HK-2 (cell line): ENCODE results near the gene BAG2.

Source experiments
- DNase-seq: peaks from one replicate; pipeline ENCODE4 v3.0.0-alpha.2; 2018; ENCODE audit not compliant: unreplicated experiment

Gene BAG2

DNA sequence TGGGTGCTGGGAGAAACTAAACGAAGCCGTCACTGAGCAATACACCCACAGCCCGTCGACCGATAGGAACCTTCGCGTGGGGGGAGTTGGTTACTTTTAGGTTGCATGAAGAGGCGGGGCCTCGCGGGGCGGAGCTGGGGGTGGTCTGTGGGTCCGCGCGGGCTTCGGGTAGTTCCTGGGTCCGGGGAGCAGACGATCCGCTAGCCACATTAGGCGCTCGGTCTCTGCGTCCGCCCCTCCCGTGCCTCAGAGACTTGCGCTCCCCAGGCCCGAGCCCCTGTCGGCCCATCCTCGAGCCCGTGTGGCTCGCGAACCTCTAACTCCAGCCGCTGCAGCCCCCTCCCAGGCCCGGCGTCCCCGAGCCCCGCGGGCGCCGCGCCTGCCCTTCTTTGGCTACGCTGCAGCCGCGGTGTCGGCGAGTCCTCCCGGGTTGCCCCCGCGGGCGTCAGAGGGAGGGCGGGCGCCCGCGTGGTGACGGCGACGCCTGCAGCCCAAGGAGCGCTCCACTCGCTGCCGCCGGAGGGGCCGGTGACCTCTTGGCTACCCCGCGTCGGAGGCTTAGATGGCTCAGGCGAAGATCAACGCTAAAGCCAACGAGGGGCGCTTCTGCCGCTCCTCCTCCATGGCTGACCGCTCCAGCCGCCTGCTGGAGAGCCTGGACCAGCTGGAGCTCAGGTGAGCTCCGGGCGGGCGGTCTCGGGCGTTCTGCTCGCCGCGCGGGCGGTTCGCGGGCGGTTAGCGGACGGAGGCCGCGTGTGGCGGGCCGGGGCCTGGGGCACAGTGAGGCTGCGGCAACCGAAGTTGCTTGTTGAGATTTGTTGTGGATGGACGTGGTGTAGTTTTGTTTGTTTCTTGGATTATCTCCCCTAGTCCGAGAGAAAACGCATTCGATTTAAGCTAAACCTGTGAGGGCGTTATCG is at the start of gene BAG2:
TSS of gene BAG2 (plus strand) at position 191 of the 920 bp plus-strand sequence. CDS start at position 563, 372 bp downstream.
- DNase-seq = peak; percentile 93

DNA sequence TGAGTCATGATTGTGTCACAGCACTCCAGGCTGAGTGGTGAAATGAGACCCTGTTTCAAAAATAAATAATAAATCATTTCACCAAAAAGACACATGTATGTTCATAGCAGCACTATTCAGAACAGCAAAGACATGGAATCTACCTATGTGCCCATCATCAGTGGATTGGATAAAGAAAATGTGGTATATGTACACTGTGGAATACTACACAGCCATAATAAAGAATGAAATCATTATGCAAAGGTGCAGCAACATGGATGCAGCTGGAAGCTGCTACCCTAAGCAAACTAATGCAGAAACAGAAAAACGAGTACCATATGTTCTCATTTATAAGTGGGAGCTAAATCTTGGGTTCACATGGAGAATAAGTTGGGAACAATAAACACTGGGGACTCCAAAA is 49.0 kb upstream of the BAG2 start:
- no peak for DNase-seq

DNA sequence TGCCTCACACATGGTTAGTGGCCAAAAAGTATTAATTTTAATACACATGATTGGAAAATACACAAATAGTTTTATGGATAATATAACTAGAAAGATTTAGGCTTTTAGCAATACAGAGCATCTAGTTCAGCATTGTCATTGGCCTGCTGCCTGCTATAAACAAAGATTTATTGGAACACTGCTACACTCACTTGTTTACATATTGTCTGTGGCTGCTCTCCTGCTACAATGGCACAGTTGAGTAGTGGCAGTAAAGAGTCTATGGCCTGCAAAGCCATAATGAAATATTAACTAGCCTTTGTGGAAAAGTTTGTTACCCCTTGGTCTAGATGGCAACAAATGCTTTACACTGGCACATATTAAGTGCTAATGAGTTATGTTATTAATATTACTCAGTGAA is 44.4 kb upstream of the BAG2 start:
- no peak for DNase-seq

DNA sequence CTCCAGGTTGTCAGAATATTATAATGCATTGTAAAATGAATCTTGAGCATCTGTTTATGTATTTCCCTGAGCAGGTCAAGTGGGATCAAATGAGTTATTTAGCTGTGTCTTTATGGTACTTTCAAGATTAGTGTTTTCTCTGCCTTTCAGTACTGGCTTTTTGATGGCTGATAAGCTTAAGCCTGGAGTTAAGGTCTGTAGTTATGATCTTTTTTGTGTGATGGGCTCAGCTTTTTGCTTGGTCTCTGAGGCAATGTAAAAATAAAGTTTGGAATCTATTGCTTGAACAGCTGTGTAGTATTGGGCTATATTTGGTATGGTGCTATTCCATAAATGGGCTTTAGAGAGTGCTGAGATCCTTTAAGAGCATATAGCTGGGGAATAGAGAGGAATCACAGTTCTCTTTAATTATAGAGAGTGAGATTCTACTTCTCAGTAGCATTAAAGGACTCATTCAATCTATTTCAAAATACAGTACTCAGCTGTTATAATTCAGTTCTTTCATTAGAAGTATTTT is 41.4 kb upstream of the BAG2 start:
- DNase-seq = no peak

DNA sequence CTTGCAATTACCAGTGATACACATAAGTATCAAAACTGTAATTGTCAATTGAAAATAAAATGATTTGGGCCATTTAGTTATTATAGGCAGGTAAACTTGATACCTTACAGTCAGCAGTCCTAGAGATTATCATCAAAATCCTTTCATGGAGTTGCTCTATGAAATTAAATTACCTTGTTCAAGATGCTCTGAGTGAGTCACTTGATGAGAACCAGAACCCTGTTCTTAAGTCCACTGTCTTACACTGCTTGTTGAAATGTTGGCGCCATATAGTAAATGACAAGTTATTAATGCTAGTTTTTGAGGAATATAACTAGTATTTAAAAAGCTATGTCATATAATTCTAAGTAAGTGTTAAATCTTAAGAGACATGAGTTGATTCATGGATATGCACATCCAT is 37.2 kb upstream of the BAG2 start:
- DNase-seq = no peak

DNA sequence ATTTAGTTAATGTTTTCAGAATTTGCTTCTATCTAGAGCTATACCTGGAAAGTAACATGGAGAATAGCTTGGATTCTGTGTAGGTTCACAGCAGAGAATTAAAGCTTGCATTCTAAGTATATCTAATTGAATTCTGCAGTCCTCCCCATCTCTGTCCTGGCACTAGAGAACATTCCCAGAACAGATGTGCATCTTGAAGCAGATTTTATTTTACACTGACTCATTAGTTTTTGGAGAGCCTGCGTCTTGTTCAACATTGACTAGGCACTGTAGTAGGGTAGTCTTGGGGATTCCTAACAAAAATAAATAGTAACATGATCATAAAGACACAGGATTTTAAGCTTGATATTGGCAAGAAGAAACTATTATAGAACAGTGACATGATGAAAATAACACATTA is 36.2 kb upstream of the BAG2 start:
- no peak for DNase-seq

DNA sequence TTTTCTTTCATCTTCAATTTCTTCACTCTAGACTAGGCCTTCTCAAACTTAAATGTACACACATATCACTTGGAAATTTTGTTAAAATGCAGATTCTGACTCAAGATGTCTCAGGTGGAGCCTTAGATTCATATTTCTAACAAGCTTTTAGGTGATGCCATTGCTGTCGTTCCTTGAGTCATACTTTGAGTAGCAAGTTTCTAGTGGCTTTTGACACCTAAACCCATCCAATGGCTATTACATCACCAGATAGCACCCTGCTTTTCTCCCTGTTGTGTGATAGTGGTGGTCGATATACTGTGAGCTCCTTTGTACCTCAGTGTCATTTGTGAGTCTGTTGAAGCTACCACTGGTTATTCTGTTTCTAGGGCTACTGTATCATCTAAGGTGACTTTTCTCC is 34.8 kb upstream of the BAG2 start:
- DNase-seq = no peak

DNA sequence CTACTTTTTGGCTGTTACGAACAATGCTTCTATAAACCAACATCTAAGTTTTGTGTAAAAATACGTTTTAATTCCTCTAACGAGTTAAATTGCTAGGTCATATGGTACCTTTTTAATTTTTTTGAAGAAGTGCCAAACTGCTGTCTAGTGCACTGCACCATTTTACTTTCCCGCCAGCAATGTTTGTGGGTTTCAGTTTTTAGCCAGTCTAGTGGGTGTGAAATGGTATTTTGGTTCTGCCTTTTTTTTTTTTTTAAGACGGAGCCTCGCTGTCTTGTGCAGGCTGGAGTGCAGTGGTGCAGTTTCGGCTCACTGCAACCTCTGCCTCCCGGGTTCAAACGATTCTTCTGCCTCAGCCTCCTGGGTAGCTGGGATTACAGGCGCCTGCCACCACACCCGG is 34.1 kb upstream of the BAG2 start:
- no peak for DNase-seq

DNA sequence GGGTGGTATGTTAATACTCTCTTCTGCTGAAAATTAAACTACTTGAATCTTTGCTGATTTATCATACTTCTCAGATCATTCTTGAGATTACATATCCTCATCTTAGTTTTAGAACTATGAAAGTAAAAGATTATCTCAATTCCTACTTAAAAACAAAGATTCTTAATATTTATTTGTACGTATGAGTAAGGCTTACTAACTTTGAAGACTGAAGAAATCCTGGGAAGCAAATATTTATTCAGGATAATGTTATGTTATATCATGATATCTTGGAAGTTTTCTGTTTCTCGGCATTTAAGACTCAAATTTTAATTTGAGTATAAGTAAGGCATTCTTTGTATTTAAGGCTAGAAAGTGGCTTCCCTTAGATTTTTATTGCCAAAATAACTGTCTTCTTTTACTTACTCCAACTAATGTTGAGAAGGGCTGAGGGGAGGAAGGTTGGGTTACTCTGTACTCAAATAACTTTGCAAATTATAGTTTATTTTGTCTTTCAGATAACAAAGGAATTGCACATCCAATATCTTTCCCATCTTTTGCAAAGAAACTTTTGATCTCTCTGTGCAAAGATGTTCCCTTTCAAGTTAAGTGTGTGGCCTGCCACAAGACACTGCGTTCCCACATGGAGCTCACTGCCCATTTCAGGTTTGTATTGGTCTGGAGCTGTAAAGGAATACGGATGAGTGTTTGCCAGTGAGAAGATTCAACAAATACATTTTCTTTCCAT is 30.5 kb upstream of the BAG2 start:
- DNase-seq = no peak

DNA sequence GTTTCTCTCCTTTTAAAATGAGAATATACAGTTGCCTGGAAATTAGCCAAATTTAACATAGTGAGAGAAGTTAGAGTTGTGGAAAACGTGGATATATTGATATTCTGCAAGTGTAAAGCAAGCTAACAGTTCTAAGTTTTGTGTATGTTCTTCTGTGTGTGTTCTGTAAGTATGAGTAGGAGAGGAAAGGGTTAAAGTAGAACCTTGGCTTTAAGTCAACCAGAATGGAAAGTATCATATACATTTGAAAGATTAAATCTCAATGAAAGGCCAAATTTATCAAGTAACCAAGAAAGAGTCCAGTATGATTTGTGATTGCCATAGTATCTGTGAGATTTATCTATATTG is 30.0 kb upstream of the BAG2 start:
- no peak for DNase-seq

DNA sequence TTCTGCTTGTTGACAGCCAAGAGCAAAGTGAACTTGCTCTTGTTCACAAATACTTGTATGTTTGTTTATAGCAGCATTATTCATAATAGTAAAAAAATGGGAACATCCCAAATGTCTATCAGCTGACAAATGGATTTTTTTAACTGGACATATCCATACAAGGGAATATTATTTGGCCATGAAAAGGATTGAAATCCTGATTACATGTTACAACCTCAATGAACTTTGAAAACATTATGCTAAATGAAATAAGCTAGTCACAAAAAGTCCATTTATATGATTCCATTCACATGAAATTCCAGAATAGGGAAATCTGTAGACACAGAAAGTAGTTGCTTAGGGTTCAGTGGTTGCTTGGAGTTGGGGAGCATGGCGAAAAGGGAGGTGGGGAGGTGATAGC is 28.4 kb upstream of the BAG2 start:
- no peak for DNase-seq

DNA sequence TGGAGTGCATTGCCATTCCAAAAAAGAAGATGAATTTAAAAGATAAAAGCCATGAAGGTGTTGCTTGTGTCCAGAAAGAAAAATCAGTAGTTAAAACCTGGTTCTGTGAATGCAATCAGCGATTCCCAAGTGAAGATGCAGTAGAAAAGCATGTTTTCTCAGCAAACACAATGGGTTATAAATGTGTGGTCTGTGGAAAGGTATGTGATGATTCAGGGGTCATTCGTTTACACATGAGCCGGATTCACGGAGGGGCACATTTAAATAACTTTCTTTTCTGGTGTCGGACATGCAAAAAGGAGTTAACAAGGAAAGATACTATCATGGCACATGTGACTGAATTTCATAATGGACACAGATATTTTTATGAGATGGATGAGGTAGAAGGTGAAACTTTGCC is 24.7 kb upstream of the BAG2 start:
- no peak for DNase-seq

DNA sequence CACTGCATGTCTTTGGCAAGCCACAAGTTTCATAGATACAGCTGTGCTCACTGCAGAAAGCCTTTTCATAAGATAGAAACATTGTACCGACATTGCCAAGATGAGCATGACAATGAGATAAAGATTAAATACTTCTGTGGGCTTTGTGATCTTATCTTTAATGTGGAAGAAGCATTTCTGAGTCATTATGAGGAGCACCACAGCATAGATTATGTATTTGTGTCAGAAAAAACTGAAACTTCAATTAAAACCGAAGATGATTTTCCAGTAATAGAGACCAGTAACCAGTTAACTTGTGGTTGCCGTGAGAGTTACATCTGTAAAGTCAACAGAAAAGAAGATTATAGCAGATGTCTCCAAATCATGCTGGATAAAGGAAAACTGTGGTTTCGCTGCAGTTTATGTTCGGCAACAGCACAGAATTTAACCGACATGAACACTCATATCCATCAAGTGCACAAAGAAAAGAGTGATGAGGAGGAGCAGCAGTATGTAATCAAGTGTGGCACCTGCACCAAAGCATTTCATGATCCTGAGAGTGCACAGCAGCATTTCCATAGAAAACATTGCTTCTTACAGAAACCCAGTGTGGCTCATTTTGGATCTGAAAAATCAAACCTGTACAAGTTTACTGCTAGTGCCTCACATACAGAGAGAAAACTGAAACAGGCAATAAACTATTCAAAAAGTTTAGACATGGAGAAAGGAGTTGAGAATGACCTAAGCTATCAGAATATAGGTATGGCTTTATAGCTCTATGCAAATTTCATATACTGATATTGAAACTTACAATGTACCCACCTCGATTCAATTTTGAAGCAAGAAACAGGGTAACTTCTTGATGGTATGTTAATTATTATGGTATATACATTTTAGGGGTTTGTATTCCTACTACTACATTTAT is 23.9 kb upstream of the BAG2 start:
- DNase-seq = no peak

DNA sequence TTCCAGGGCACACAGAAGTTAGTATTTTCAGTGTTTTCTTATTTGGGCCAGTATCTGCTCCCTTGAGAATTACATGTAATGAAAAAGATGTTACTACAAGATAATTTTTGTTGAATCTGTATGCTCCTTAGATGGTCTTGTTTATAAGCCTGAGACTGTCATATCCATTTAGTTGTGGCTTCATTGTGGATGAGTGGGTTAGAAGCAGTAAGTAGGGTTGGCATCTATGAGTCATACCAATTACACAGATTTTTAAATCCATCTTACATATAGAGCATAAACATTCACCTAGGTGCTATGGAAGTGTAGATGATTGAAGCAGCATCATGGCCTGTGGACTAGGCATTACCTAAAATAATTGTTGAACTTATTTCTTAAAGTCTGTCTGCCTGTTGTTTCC is 13.5 kb upstream of the BAG2 start:
- no peak for DNase-seq

DNA sequence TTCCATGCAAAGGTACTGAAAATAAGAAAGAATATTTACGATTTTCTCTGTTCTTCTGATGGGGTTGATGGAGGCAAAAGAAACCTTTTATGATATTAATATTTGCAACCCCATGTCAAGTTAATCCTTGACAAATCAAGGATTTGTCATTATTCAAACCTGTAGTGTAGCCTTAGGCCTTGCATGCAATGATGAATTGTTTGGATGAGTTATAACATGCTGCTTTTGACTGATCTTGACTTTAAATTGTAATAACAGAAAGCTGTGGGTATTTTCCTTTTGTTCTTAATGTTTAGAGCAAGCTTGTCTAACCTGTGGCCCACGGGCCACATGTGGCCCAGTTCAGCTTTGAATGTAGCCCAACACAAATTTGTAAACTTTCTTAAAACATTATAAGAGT is 13.0 kb upstream of the BAG2 start:
- DNase-seq = no peak

DNA sequence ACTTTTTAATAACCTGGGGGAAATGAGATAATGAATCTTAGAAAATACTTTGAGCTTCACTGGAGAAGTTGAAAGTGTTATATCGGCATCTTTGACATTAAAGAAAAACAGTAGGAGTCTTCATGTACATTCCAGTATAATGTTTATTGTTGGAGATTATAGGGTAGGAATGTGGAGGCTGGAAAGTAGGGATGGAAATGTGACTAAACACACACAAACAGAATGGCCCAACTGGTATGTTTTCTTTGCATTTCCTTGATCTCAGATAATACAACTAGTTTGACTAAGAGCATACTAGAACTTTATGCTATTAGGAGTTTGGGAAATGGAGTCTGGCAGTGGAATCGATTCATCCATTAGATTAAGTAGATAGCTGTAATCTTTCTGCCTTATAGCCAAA is 10.1 kb upstream of the BAG2 start:
- DNase-seq = no peak

DNA sequence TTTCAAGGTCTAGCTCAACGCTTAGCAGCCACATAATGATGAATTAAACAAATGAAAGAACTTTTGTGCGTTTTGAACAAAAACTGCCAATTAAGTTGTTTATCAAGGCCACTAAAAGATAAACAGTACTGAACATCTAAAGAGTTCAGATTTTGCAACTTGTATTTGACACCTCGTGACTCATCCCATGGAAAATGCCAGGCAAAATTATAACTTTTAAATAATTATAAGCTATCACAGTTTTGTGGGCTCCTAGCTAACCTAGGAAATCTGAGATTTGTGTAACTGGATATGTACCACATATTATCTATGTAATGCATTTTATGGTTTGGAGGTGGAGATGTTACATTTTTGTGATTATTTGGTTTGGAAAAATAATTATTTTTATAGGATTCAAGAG is 9.6 kb upstream of the BAG2 start:
- no peak for DNase-seq

DNA sequence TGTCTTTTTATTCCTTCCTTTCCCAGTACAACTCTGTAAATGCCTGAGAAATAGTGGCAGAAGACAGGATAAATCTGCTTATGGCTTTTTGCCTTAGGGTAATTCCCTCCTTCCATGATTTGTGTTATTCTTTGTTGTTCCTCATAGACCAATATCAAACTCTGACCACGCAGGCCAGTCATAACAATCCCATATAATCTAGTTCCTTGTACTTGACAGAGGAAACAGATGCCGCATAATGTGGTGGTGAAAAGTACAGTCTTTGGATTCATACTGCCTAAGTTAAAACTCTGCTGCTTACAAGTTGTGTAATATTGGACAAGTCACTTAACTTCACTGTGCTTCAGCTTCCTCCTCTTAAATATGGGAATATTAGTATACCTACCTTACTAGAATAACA is 8.2 kb upstream of the BAG2 start:
- DNase-seq = no peak

DNA sequence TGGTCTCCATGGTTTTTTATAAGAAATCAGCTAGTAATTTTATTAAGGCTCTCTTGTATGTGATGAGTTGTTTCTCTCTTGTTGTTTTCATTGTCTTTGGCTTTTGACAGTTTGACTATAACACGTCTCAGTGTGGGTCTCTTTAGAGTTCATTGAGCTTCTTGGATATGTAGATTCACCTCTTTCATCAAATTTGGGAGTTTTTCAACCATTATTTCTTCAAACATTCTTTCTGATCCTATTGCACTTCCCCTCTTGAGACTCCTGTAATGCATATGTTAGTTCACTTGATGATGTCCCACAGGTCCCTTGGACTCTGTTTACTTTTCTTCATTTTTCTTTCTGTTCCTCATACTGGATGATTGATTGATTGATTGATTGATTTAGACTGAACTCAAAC is 7.0 kb upstream of the BAG2 start:
- no peak for DNase-seq

DNA sequence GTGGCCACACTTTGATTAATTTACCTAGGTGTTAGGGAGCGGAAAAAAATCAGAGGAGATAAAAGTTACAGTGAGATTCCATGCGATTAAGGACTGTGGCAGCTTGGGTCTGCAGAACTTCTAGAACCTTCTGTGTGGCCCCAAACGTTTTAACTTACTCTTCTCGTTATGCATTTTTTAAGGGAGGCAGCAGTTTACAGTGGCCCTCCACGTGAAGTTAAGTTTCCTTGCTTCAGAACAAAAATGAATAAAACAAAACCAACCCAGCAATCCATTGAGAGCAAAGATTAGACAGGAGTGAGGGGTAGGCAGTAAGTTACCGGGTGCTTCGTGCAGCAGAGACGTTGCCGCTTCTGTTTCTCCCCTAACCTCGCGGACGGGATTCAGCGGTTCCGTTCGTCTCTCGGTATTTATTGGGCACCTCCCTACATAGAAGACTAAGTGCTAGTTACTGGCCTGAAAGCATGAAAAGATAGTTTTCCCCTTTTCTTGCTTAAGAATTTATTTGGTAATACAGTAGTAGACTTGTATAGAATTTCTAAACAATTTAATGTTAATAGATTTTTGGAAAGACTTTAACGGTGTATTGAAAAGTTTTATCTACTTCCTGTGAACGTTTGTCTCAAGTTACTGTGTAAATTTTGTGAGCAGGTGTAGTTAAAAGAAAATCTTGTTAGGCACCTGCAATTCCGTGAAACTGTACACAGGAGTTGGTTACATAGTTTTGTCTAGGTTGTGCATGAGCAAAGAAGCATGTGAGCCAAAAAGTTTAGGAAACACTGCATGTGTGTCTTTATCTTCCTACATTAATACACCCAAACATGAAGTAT is 1.1 kb downstream of the BAG2 start:
- DNase-seq = peak; percentile 31

DNA sequence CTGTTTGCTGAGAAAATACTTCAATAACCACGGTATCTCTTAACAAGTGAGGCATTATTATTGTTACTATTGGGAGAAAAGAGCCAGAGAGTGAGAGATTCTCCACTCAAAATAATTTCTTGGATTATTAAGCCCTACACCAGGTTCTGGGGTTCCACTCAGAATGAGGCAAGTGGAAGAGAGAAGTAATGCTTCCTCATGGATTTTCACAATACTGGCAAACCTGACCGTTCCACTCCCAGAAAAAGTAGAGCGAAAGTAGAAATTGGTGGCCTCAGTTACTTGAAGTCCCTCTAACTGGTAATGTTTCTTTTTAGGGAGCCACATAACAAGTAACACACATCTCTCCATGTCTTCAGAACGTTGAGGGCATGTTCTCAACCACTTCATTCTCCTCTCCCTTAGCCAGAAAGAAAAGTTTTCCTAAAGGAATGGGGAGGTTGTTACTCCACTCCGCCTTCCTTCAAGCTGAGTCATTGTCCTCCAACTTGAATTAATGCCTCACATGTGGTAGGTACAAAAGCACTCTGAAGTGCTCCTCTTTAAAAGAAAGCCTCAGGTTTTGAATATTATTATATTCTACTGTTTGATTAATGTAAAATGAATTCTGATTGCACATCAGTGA is 1.9 kb downstream of the BAG2 start:
- DNase-seq = peak; percentile 18
